Esophagus squamous epithelium (tissue), 5 donors: ENCODE data around the gene ZNF385A. TPM values are rescaled to one million over a fixed set of nuclear protein-coding genes. Genes with fewer than 3 reads are reported as not detected.

Experiments
- DNase-seq: peaks from one replicate; lab custom pipeline; 2025; lab: John Stamatoyannopoulos, UW
- H3K27ac ChIP-seq, 4 donors: fragments of 200-600 bp; sonication (generic); one replicate each; pipeline ENCODE4 v1.5.1; 2016 to 2019; ENCODE audit warnings: mild to moderate bottlenecking in 1 of 4
- H3K27me3 ChIP-seq, 4 donors: fragments of 200-600 bp; sonication (generic); 1 replicate in 3 of 4; 2 replicates in 1 of 4; pipeline versions ENCODE4 v1.5.1 to v1.6.0; 2017 to 2021; ENCODE audit warnings: antibody characterized with exemption in 1 of 4
- H3K36me3 ChIP-seq, 3 donors: fragments of 200-600 bp; sonication (generic); one replicate each; pipeline ENCODE4 v1.5.1; 2016 to 2019
- H3K4me1 ChIP-seq, 3 donors: fragments of 200-600 bp; sonication (generic); one replicate each; pipeline ENCODE4 v1.5.1; 2017 to 2019
- H3K4me3 ChIP-seq, 4 donors: fragments of 200-600 bp; sonication (generic); 1 replicate in 3 of 4; 2 replicates in 1 of 4; pipeline ENCODE4 v1.5.1; 2016 to 2019; ENCODE audit warnings: mild to moderate bottlenecking in 2 of 4, moderate library complexity in 1 of 4
- H3K9me3 ChIP-seq, 3 donors: fragments of 200-600 bp; sonication (generic); one replicate each; pipeline ENCODE4 v1.5.1; 2016 to 2019
- POLR2A ChIP-seq, 4 donors: fragments of 450-650 bp; IDR thresholded peaks; one replicate each; pipeline ENCODE4 v1.6.1; 2017; ENCODE audit warnings: antibody characterized with exemption in 4 of 4, mild to moderate bottlenecking in 4 of 4, moderate library complexity in 3 of 4
- WGBS, 2 donors: methylation state at CpG; one replicate each; pipeline ENCODE4 v1.1.5; 2018; 5-methylcytosine and 5-hydroxymethylcytosine counted together
- intact Hi-C: fragments of 100-400 bp; cut with DNase I; formaldehyde crosslinking; loops from one replicate; pipeline ENCODE4 v1.15.0; 2022
- total RNA-seq, 4 donors: library from RNA; depleted of rRNA; stranded (reverse); fragments of >200 nt; gene quantifications; one replicate each; pipeline ENCODE4 v1.1.0, GENCODE V29; 2016
- TF ChIP-seq, protein P1 (sequence below), 6 experiments: fragments of 450-650 bp in 4 of 6; fragments of 200-600 bp in 2 of 6; sonication (generic) in 2 of 6; IDR thresholded peaks; one replicate each; pipeline ENCODE4 v1.5.1; 2016 to 2019; ENCODE audit warnings: antibody characterized with exemption in 6 of 6, mild to moderate bottlenecking in 4 of 6, moderate library complexity in 4 of 6
- donor health status: DM: yes; HTN: yes; CAD: no.

The ZNF385A gene
- total RNA-seq, 4 donors from 2014 or later, result 25.2 to 106 (median 37.8) TPM

- H3K9me3 ChIP-seq, result no peaks in the 10 kb centered on the region
- peaks cover 19 to 92% (median 23%) of the 10 kb centered on the region in 3 donors for H3K4me1 ChIP-seq
- TF ChIP-seq POLR2A (IDR thresholded peaks at IDR 0.05), result peak in 1 of 4 donors; percentile 10
- TF ChIP-seq, protein P1, sequence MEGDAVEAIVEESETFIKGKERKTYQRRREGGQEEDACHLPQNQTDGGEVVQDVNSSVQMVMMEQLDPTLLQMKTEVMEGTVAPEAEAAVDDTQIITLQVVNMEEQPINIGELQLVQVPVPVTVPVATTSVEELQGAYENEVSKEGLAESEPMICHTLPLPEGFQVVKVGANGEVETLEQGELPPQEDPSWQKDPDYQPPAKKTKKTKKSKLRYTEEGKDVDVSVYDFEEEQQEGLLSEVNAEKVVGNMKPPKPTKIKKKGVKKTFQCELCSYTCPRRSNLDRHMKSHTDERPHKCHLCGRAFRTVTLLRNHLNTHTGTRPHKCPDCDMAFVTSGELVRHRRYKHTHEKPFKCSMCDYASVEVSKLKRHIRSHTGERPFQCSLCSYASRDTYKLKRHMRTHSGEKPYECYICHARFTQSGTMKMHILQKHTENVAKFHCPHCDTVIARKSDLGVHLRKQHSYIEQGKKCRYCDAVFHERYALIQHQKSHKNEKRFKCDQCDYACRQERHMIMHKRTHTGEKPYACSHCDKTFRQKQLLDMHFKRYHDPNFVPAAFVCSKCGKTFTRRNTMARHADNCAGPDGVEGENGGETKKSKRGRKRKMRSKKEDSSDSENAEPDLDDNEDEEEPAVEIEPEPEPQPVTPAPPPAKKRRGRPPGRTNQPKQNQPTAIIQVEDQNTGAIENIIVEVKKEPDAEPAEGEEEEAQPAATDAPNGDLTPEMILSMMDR (IDR thresholded peaks at IDR 0.05), result no peak
- peak overlapping the region in 3 of 4 donors; percentile 28 to 40 (median 34) for H3K4me3 ChIP-seq
- peaks cover 0 to 44% (median 0%) of the 10 kb centered on the region in 4 donors for H3K27me3 ChIP-seq
- no peaks in the 10 kb centered on the region for H3K36me3 ChIP-seq
- intact Hi-C loops, result no loop called here
- 38 to 48% methylated on average over 2 to 3 of the region's 3 CpGs for WGBS, 2 donors
- DNase-seq, result no peak
- H3K27ac ChIP-seq, result peak overlapping the region; percentile 29 to 88 (median 80)
These were observed 44.5 kb upstream of the ZNF385A start for GRCh38 chr12:54429014-54429471.

DNA sequence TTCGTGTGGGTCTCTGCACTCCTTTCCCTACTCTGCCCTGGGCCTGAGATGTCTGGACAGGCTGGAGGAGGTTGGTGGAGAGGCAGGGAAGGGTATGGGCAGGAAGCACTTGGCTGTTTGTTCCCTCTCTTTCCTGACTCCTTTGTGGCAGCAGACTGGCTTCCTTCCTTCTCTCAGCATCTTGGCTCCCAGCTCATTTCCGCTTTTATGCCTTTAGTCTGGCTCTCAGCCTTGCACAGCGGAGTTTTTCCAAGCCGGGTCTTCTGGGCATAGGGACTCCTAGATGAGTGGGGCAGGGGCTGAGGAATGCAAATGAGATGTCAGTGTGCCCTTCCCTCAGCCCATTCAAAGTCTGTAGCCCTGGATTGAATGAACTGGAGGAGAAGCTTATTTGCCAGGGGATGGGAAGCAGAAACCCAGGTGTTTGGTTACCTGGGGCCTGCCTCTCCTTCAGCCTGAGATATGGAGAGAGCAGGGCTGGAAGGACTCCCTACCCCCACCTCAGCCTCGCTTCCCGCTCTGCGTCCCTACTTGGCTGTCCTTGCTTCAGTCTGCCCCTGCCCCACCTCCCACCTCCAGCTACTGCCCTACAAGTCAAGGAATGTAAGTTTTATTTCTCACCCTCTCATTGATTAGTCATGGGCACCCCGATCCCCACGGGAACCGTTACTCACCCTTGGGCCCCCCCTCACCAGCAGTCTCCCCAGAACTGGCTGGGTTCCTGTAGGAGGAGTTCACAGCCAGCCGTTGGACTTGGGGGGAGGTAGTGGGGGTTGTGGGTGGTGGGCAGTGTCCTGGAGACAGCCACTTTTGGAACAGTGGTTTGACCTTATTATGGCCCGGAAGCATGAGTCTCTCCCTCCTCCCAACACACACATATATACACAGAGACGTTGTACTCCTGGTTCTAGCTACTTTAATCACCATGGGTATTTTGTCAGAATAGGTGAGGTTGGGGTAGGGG is 43.8 kb upstream of the ZNF385A start:
- no peak for TF ChIP-seq POLR2A (IDR thresholded peaks at IDR 0.05)
- TF ChIP-seq, protein P1 (IDR thresholded peaks at IDR 0.05), result no peak
- DNase-seq, result no peak
- 36 to 43% methylated on average over 9 to 12 of the region's 13 CpGs for WGBS, 2 donors

GRCh38 chr12:54427106-54427505 is 42.6 kb upstream of the ZNF385A start:
- TF ChIP-seq POLR2A (IDR thresholded peaks at IDR 0.05), result no peak
- TF ChIP-seq, protein P1 (IDR thresholded peaks at IDR 0.05), result no peak
- H3K9me3 ChIP-seq, result no peaks in the 10 kb centered on the region
- DNase-seq, result no peak
- H3K4me3 ChIP-seq, result no peak overlapping the region
- intact Hi-C loops, result no loop called here
- WGBS, 2 donors, result 58 to 100% methylated on average over 1 to 4 of the region's 4 CpGs
- H3K4me1 ChIP-seq, result peaks cover 26 to 90% (median 26%) of the 10 kb centered on the region in 3 donors
- peaks cover 0 to 61% (median 0%) of the 10 kb centered on the region in 4 donors for H3K27me3 ChIP-seq
- H3K27ac ChIP-seq, result peak overlapping the region; percentile 63 to 88 (median 80)
- H3K36me3 ChIP-seq, result no peaks in the 10 kb centered on the region

More for the DNA sequence above, 43.8 kb upstream of the ZNF385A start:
- no peaks in the 10 kb centered on the region for H3K36me3 ChIP-seq
- H3K27me3 ChIP-seq, result peaks cover 0 to 50% (median 0%) of the 10 kb centered on the region in 4 donors
- peaks cover 22 to 90% (median 27%) of the 10 kb centered on the region in 3 donors for H3K4me1 ChIP-seq
- intact Hi-C loops, result no loop called here
- no peaks in the 10 kb centered on the region for H3K9me3 ChIP-seq
- peak overlapping the region; percentile 63 to 88 (median 80) for H3K27ac ChIP-seq
- peak overlapping the region in 1 of 4 donors; percentile 40 for H3K4me3 ChIP-seq

DNA sequence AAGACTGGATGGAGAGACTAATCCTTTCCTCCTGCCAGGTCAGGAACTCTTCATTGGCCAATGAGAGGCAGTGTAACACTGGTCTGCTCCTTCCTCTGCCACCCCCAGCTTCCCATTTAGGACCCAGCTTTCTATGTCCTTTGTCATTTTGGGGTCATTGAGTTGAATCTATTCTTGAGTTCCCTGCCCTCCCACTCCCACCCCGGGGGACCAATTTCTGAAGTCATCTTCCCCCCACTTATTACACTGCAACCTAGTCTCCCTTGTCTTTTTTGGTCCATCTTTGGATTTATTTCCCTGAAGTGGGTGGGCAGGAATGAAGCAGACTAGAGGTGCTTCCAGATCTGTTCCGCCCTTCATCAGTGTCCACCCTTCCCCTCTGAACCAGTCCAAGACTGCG is 42.2 kb upstream of the ZNF385A start:
- no peak for DNase-seq
- peaks cover 0 to 65% (median 0%) of the 10 kb centered on the region in 4 donors for H3K27me3 ChIP-seq
- H3K36me3 ChIP-seq, result no peaks in the 10 kb centered on the region
- WGBS, 2 donors, result 71 to 82% methylated on average over 3 of the region's 3 CpGs
- TF ChIP-seq, protein P1 (IDR thresholded peaks at IDR 0.05), result no peak
- no peak for TF ChIP-seq POLR2A (IDR thresholded peaks at IDR 0.05)
- H3K9me3 ChIP-seq, result no peaks in the 10 kb centered on the region
- H3K27ac ChIP-seq, result peak overlapping the region; percentile 63 to 88 (median 80)
- H3K4me3 ChIP-seq, result no peak overlapping the region
- H3K4me1 ChIP-seq, result peaks cover 22 to 90% (median 31%) of the 10 kb centered on the region in 3 donors
- intact Hi-C loops, result no loop called here

GRCh38 chr12:54425702-54426101 is 41.2 kb upstream of the ZNF385A start:
- Histone ChIP-seq H3K9me3 (no peaks in the 10 kb centered on the region), H3K4me1 (peaks cover 21 to 91% (median 31%) of the 10 kb centered on the region in 3 donors), H3K36me3 (no peaks in the 10 kb centered on the region), H3K4me3 (no peak overlapping the region), H3K27ac (peak overlapping the region in 2 of 4 donors; percentile 78 to 83), H3K27me3 (peaks cover 0 to 75% (median 0%) of the 10 kb centered on the region in 4 donors)
- TF ChIP-seq, protein P1 (IDR thresholded peaks at IDR 0.05), result no peak
- TF ChIP-seq POLR2A (IDR thresholded peaks at IDR 0.05), result no peak
- WGBS, 2 donors, result 35 to 78% methylated on average over 1 to 2 of the region's 2 CpGs
- DNase-seq, result no peak
- intact Hi-C loops, result no loop called here
